H1 (cell line): Measurements from ENCODE around the gene RGS9.

Source experiments
- CTCF ChIP-seq, 3 experiments: IDR thresholded peaks; 1 replicate in 2 of 3; 2 replicates in 1 of 3; pipeline versions ENCODE4 v1.5.1 to v1.6.1; 2011; ENCODE audit warnings: low read length in 3 of 3, mild to moderate bottlenecking in 3 of 3, inconsistent platforms in 2 of 3, low read depth in 1 of 3, moderate library complexity in 1 of 3; ENCODE audit not compliant: insufficient read depth in 1 of 3; ENCODE audit errors: control extremely low read depth in 1 of 3
- EP300 ChIP-seq, 2 experiments: IDR thresholded peaks; 1 replicate in 1 of 2; 2 replicates in 1 of 2; pipeline ENCODE4 v1.6.1; 2011 to 2012; ENCODE audit warnings: low read depth in 2 of 2, low read length in 2 of 2, mild to moderate bottlenecking in 2 of 2, borderline replicate concordance in 1 of 2, inconsistent platforms in 1 of 2, moderate library complexity in 1 of 2
- GABPA ChIP-seq: IDR thresholded peaks from 2 replicates; pipeline ENCODE4 v1.6.1; 2011; ENCODE audit warnings: mild to moderate bottlenecking, low read length, moderate library complexity, borderline replicate concordance; ENCODE audit not compliant: insufficient read depth
- MAX ChIP-seq: IDR thresholded peaks from 2 replicates; pipeline ENCODE4 v1.6.1; 2012; ENCODE audit warnings: inconsistent platforms
- SP1 ChIP-seq: IDR thresholded peaks from 2 replicates; pipeline ENCODE4 v1.6.1; 2011; ENCODE audit warnings: low read depth, low read length

DNA sequence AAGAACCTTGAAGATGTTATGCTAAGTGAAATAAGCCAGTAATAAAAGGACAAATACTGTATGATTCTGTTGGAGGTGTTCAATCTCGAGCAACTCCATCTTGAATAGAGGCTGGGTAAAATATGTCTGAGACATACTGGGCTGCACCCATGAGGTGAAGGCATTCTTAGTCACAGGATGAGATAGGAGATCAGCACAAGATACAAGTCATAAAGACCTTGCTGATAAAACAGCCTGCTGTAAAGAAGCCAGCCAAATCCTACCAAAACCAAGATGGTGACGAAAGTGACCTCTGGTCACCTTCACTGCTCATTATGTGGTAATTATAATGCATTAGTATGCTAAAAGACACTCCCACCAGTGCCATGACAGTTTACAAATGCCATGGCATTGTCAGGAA lies 98.1 kb downstream of the RGS9 start:
- TF ChIP-seq SP1, result no peak
- TF ChIP-seq EP300 (IDR thresholded peaks at IDR 0.05; ENCODE audit: borderline replicate concordance in 1 of 2, low read depth in 2 of 2, low read length in 2 of 2), result no peak
- no peak for TF ChIP-seq MAX
- TF ChIP-seq GABPA, result no peak
- TF ChIP-seq CTCF (IDR thresholded peaks at IDR 0.05; ENCODE audit: control extremely low read depth in 1 of 3, insufficient read depth in 1 of 3, low read depth in 1 of 3, low read length in 3 of 3), result no peak
